Chondrocyte (in vitro differentiated cells): ENCODE data around the gene TDP2. TPM values are rescaled to one million over a fixed set of nuclear protein-coding genes. Genes with fewer than 3 reads are reported as not detected.
A peak's percentile ranks its signal among the peaks of the same experiment; 100 is the strongest.

ENCODE experiments used
- DNase-seq: peaks from one replicate; pipeline ENCODE4 v3.0.0; 2021; ENCODE audit warnings: mixed read lengths, low spot score
- H3K27ac Mint-ChIP-seq: one replicate; pipeline ENCODE4 v1.8.0; 2021; ENCODE audit warnings: mild to moderate bottlenecking, moderate library complexity, mixed read lengths; ENCODE audit not compliant: unreplicated experiment
- H3K27me3 Mint-ChIP-seq: 2 replicates; pipeline ENCODE4 v1.8.0; 2021; ENCODE audit warnings: low read depth, mixed read lengths
- H3K36me3 Mint-ChIP-seq: 2 replicates; pipeline ENCODE4 v1.8.0; 2021; ENCODE audit warnings: low read depth, mixed read lengths
- H3K4me1 Mint-ChIP-seq: 2 replicates; pipeline ENCODE4 v1.8.0; 2021; ENCODE audit warnings: low read depth, mild to moderate bottlenecking, mixed read lengths
- H3K4me3 Mint-ChIP-seq: one replicate; pipeline ENCODE4 v1.8.0; 2021; ENCODE audit warnings: mild to moderate bottlenecking, moderate library complexity, mixed read lengths; ENCODE audit not compliant: unreplicated experiment
- H3K9me3 Mint-ChIP-seq: 2 replicates; pipeline ENCODE4 v1.8.0; 2021; ENCODE audit warnings: low read depth, mixed read lengths
- CTCF ChIP-seq: fragments of 200-600 bp; sonication (generic); IDR thresholded peaks from 2 replicates; pipeline ENCODE4 v1.5.0; 2021; ENCODE audit warnings: antibody characterized with exemption, mild to moderate bottlenecking, moderate library complexity
- total RNA-seq: library from RNA; stranded (reverse); gene quantifications from 3 replicates; pipeline ENCODE4 v1.2.1, GENCODE V29; 2021

TDP2 gene
- total RNA-seq, 1 donor from 2014 or later: 23.4 TPM

- peaks cover 3% of the 10 kb centered on the region for H3K36me3 Mint-ChIP-seq
- H3K4me3 Mint-ChIP-seq: no peak overlapping the region
- H3K27ac Mint-ChIP-seq: no peak overlapping the region
- TF ChIP-seq CTCF: no peak
- H3K27me3 Mint-ChIP-seq: no peaks in the 10 kb centered on the region
- no peaks in the 10 kb centered on the region for H3K9me3 Mint-ChIP-seq
- peaks cover 7% of the 10 kb centered on the region for H3K4me1 Mint-ChIP-seq
- DNase-seq: no peak
Observed at GRCh38 chr6:24690593-24690992, 23.9 kb upstream of the TDP2 start.

- H3K36me3 Mint-ChIP-seq: peaks cover 3% of the 10 kb centered on the region
- H3K9me3 Mint-ChIP-seq: no peaks in the 10 kb centered on the region
- no peaks in the 10 kb centered on the region for H3K27me3 Mint-ChIP-seq
- DNase-seq: no peak
- no peak for TF ChIP-seq CTCF
- peaks cover 7% of the 10 kb centered on the region for H3K4me1 Mint-ChIP-seq
- H3K4me3 Mint-ChIP-seq: no peak overlapping the region
- peak overlapping the region; percentile 15 for H3K27ac Mint-ChIP-seq
Observed at GRCh38 chr6:24689964-24690363, 23.3 kb upstream of the TDP2 start.

- H3K4me3 Mint-ChIP-seq: no peak overlapping the region
- H3K9me3 Mint-ChIP-seq: no peaks in the 10 kb centered on the region
- no peak for TF ChIP-seq CTCF
- peaks cover 3% of the 10 kb centered on the region for H3K36me3 Mint-ChIP-seq
- no peak overlapping the region for H3K27ac Mint-ChIP-seq
- H3K27me3 Mint-ChIP-seq: no peaks in the 10 kb centered on the region
- H3K4me1 Mint-ChIP-seq: peaks cover 7% of the 10 kb centered on the region
- no peak for DNase-seq
Observed at GRCh38 chr6:24686946-24687345, 20.2 kb upstream of the TDP2 start.

GRCh38 chr6:24686408-24686807, 19.7 kb upstream of the TDP2 start:
- no peak for TF ChIP-seq CTCF
- H3K36me3 Mint-ChIP-seq: peaks cover 3% of the 10 kb centered on the region
- peaks cover 7% of the 10 kb centered on the region for H3K4me1 Mint-ChIP-seq
- no peak overlapping the region for H3K4me3 Mint-ChIP-seq
- DNase-seq: no peak
- H3K27me3 Mint-ChIP-seq: no peaks in the 10 kb centered on the region
- no peak overlapping the region for H3K27ac Mint-ChIP-seq
- no peaks in the 10 kb centered on the region for H3K9me3 Mint-ChIP-seq

- no peak overlapping the region for H3K4me3 Mint-ChIP-seq
Observed at GRCh38 chr6:24683297-24684296, 16.9 kb upstream of the TDP2 start.

More at GRCh38 chr6:24683297-24684296, 16.9 kb upstream of the TDP2 start:
- TF ChIP-seq CTCF: no peak
- Mint-ChIP-seq H3K27me3 (no peaks in the 10 kb centered on the region), H3K36me3 (peaks cover 3% of the 10 kb centered on the region), H3K4me1 (no peaks in the 10 kb centered on the region), H3K9me3 (no peaks in the 10 kb centered on the region), H3K27ac (no peak overlapping the region)
- DNase-seq: no peak
